HEK293 (cell line): ENCODE data around the gene TMEM106C.

Experiments
- CTCF ChIA-PET: fragments of 350-600 bp; formaldehyde crosslinking; extraction: SDS; loops from one replicate; lab custom pipeline; 2021; ENCODE audit warnings: antibody characterized with exemption; lab: Yijun Ruan, JAX
- POLR2A ChIA-PET: fragments of 300-600 bp; formaldehyde crosslinking; extraction: SDS; loops from one replicate; lab custom pipeline; 2020; ENCODE audit warnings: antibody characterized with exemption, inconsistent platforms; lab: Yijun Ruan, JAX
- H3K27ac ChIP-seq: fragments of 200-500 bp; sonication (Bioruptor generic); 2 replicates; pipeline ENCODE4 v1.5.1; 2014; ENCODE audit warnings: low read depth, low read length, control low read depth, inconsistent platforms; ENCODE audit errors: extremely low read depth
- H3K36me3 ChIP-seq, 2 experiments: fragments of 200-500 bp in 1 of 2; sonication (Bioruptor generic) in 1 of 2; 1 replicate in 1 of 2; 2 replicates in 1 of 2; pipeline ENCODE4 v1.5.1; 2014 to 2017; ENCODE audit warnings: inconsistent platforms in 2 of 2, low read length in 2 of 2; ENCODE audit not compliant: control insufficient read depth in 2 of 2, insufficient read depth in 1 of 2
- H3K4me1 ChIP-seq: fragments of 200-500 bp; sonication (Bioruptor generic); 2 replicates; pipeline ENCODE4 v1.5.1; 2014; ENCODE audit warnings: mild to moderate bottlenecking, low read length, inconsistent platforms; ENCODE audit not compliant: control insufficient read depth, insufficient read depth
- H3K4me3 ChIP-seq: 2 replicates; pipeline ENCODE4 v1.5.1; 2011; ENCODE audit warnings: low read depth, mild to moderate bottlenecking, control low read depth, low read length, moderate library complexity
- H3K9me3 ChIP-seq: fragments of 200-500 bp; sonication (Bioruptor generic); 2 replicates; pipeline ENCODE4 v1.5.1; 2014; ENCODE audit warnings: low read depth, low read length, inconsistent platforms; ENCODE audit not compliant: control insufficient read depth, insufficient read depth
- BCL11B ChIP-seq: fragments of 450-650 bp; formaldehyde crosslinking; IDR thresholded peaks from 2 replicates; pipeline ENCODE4 v1.5.1; 2016; ENCODE audit warnings: low read depth, missing biosample characterization, missing genetic modification characterization
- ZBTB11 ChIP-seq: fragments of 450-650 bp; formaldehyde crosslinking; conservative IDR thresholded peaks from 2 replicates; pipeline ENCODE4 v1.5.1; 2016; ENCODE audit warnings: low read depth, missing biosample characterization, missing genetic modification characterization
- ZBTB6 ChIP-seq: fragments of 450-650 bp; formaldehyde crosslinking; IDR thresholded peaks from 2 replicates; pipeline ENCODE4 v1.5.1; 2017; ENCODE audit warnings: missing biosample characterization, missing genetic modification characterization
- ZFHX2 ChIP-seq: fragments of 450-650 bp; formaldehyde crosslinking; conservative IDR thresholded peaks from 2 replicates; pipeline ENCODE4 v1.5.1; 2016; ENCODE audit warnings: missing biosample characterization, missing genetic modification characterization
- ZNF600 ChIP-seq: fragments of 450-650 bp; formaldehyde crosslinking; IDR thresholded peaks from 2 replicates; pipeline ENCODE4 v1.5.1; 2016; ENCODE audit warnings: missing biosample characterization, missing genetic modification characterization
- ZSCAN4 ChIP-seq: fragments of 450-650 bp; formaldehyde crosslinking; IDR thresholded peaks from 2 replicates; pipeline ENCODE4 v1.5.1; 2017; ENCODE audit warnings: missing biosample characterization, missing genetic modification characterization
- ZXDB ChIP-seq: fragments of 450-650 bp; formaldehyde crosslinking; IDR thresholded peaks from 2 replicates; pipeline ENCODE4 v1.5.1; 2016; ENCODE audit warnings: missing biosample characterization, missing genetic modification characterization
- TF ChIP-seq, protein P1 (sequence below): fragments of 450-650 bp; formaldehyde crosslinking; IDR thresholded peaks from 2 replicates; pipeline ENCODE4 v1.5.0; 2017; ENCODE audit warnings: missing biosample characterization, missing genetic modification characterization, borderline replicate concordance

TMEM106C gene

DNA sequence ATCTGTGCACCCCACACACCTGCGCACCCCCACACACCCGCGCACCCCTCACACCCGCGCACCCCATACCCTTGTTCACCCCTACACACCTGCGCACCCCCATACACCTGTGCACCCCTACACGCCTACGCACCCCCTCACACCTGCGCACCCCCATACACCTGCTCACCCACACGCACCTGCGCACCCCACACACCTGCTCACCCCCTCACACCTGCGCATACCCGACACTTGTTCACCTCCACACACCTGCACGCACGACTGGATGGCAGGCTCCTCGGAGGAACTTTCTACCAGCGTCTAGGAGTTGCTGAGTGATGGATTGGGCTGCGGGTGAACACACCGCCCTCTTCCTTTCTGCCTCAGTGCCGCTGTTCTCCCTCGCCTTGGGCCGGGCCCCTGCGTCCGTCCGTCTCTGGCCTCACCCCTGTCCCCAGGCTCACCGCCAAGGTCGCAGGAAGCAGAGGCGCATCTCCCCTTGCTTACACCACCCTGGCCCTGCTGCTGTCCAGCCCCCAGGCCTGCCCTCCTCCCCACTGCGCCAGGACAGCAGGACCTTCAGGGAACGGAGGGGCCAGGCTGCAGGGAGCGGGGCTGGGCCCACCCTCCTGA lies 20.7 kb upstream of the TMEM106C start (continued):
- TF ChIP-seq ZBTB11 (tag by site-specific recombination), result no peak

GRCh38 chr12:47943623-47944340 lies 19.6 kb upstream of the TMEM106C start:
- TF ChIP-seq BCL11B (tag by site-specific recombination) (no peak), ZNF600 (peak; percentile 52), ZBTB6 (tag by site-specific recombination) (no peak)
- TF ChIP-seq, protein P1, sequence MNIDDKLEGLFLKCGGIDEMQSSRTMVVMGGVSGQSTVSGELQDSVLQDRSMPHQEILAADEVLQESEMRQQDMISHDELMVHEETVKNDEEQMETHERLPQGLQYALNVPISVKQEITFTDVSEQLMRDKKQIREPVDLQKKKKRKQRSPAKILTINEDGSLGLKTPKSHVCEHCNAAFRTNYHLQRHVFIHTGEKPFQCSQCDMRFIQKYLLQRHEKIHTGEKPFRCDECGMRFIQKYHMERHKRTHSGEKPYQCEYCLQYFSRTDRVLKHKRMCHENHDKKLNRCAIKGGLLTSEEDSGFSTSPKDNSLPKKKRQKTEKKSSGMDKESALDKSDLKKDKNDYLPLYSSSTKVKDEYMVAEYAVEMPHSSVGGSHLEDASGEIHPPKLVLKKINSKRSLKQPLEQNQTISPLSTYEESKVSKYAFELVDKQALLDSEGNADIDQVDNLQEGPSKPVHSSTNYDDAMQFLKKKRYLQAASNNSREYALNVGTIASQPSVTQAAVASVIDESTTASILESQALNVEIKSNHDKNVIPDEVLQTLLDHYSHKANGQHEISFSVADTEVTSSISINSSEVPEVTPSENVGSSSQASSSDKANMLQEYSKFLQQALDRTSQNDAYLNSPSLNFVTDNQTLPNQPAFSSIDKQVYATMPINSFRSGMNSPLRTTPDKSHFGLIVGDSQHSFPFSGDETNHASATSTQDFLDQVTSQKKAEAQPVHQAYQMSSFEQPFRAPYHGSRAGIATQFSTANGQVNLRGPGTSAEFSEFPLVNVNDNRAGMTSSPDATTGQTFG, result no peak
- TF ChIP-seq, all 188 proteins: peak for 1
- Histone ChIP-seq H3K27ac (no peak overlapping the region), H3K36me3 (no peaks in the 10 kb centered on the region), H3K9me3 (no peaks in the 10 kb centered on the region), H3K4me3 (no peak overlapping the region), H3K4me1 (no peaks in the 10 kb centered on the region)
- ChIA-PET POLR2A (no interaction called here), CTCF (interaction anchor here (0.6 to 1.1 kb wide), 3 partner anchors 19 to 54 kb away, joined by 3 to 4 read pairs (median 3); no protein-coding TSS in a partner anchor)

DNA sequence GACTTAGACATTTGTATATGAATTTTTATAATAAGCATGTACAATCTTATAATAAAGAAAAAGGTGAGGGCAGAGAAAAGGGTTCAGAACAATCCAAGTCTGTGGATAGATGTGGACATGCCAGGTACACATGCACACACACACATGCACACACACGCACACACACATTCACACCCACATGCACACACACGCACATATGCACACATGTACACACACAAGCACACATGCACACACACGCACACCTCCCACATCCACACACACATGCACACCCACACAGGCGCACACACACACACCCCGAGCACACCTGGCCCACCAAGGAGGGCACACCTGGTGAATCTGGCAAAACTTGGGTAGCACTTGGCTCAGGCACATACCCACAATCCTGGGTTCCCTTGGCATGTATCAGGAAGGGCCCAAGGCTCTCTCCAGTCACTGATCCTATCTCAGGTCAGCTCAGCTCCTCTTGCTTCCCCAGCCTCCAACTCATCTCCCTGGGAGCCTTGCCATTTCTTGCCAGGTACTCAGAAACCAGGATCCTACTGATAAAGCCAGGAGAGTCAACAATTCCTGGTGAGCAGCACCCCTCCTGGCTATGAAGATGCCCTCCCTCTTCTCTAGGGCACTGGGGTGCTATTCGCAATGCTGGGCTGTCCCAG lies 18.6 kb upstream of the TMEM106C start:
- CTCF ChIA-PET, result no interaction called here
- TF ChIP-seq ZXDB (tag by site-specific recombination), result no peak
- peak; percentile 45; the same call in 1 of the 2 replicates for TF ChIP-seq ZFHX2 (tag by site-specific recombination)
- TF ChIP-seq ZSCAN4 (tag by site-specific recombination), result peak; percentile 100
- H3K4me1 ChIP-seq, result no peaks in the 10 kb centered on the region; the same call in 1 of the 2 replicates
- no peak overlapping the region for H3K27ac ChIP-seq
- POLR2A ChIA-PET, result no interaction called here
- H3K9me3 ChIP-seq, result no peaks in the 10 kb centered on the region
- no peaks in the 10 kb centered on the region for H3K36me3 ChIP-seq
- no peak overlapping the region for H3K4me3 ChIP-seq
